ENCODE results near the gene FKBP14. TPM values are rescaled to one million over a fixed set of nuclear protein-coding genes. Genes with fewer than 3 reads are reported as not detected.

Gene FKBP14
- total RNA-seq, 4 donors from 2014 or later = 4.5 to 11.7 (median 8.7) TPM

DNA sequence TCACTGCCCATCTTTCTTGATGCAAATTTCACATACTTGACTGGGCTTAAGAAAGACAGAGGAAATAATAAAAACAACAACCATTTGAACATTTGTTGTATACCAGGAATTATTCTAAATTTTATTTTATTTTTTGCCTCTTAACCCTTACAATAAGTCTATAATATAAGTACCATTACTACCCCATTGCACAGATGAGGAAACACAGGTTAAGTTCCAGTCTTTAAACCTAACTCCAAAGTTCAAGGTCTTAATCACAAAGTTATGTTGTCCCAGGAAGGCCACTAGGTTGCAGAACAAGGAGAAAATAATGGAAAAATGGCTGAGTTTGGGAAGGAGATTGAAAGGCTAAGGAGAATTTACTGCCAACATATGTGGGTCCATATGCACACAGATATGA is 3.5 kb downstream of the FKBP14 start:
- TF ChIP-seq EP300 (IDR thresholded peaks at IDR 0.05) (no peak), POLR2A (IDR thresholded peaks at IDR 0.05) (no peak)
- TF ChIP-seq, protein P1, sequence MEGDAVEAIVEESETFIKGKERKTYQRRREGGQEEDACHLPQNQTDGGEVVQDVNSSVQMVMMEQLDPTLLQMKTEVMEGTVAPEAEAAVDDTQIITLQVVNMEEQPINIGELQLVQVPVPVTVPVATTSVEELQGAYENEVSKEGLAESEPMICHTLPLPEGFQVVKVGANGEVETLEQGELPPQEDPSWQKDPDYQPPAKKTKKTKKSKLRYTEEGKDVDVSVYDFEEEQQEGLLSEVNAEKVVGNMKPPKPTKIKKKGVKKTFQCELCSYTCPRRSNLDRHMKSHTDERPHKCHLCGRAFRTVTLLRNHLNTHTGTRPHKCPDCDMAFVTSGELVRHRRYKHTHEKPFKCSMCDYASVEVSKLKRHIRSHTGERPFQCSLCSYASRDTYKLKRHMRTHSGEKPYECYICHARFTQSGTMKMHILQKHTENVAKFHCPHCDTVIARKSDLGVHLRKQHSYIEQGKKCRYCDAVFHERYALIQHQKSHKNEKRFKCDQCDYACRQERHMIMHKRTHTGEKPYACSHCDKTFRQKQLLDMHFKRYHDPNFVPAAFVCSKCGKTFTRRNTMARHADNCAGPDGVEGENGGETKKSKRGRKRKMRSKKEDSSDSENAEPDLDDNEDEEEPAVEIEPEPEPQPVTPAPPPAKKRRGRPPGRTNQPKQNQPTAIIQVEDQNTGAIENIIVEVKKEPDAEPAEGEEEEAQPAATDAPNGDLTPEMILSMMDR (IDR thresholded peaks at IDR 0.05) = no peak
- Histone ChIP-seq H3K36me3 (peaks cover 0 to 6% (median 0%) of the 10 kb centered on the region in 3 donors), H3K9me3 (no peaks in the 10 kb centered on the region), H3K27me3 (no peaks in the 10 kb centered on the region), H3K27ac (no peak overlapping the region), H3K4me1 (peaks cover 0 to 31% (median 5%) of the 10 kb centered on the region in 4 donors), H3K4me3 (no peak overlapping the region)
- DNase-seq (ENCODE audit: low spot score in 2 of 2) = no peak

DNA sequence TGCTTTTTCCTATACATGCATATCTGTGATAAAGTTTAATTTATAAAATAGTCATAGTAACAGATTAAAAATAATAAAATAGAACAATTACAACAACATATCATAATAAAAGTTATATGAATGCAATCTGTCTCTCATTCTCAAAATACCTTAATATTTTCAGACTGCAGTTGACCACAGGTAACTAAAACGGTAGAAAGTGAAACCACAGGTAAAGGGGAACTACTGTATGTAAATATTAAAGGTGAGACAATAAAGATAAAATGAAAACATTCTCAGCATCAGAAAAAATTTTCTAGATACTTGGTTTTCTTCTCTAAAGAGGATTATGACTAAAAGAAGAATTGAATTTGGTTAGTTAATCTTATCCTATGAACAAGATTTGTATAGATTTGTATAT is 6.0 kb downstream of the FKBP14 start:
- Histone ChIP-seq H3K27ac (no peak overlapping the region), H3K4me3 (no peak overlapping the region), H3K27me3 (no peaks in the 10 kb centered on the region), H3K36me3 (peaks cover 0 to 27% (median 0%) of the 10 kb centered on the region in 3 donors), H3K9me3 (no peaks in the 10 kb centered on the region), H3K4me1 (peaks cover 0 to 18% (median 4%) of the 10 kb centered on the region in 4 donors)
- DNase-seq (ENCODE audit: low spot score in 2 of 2) = no peak
- 75 to 76% methylated on average over 1 of the region's 1 CpG for WGBS, 2 donors
- TF ChIP-seq EP300 (IDR thresholded peaks at IDR 0.05) (no peak), POLR2A (IDR thresholded peaks at IDR 0.05) (no peak)
- TF ChIP-seq, protein P1 (IDR thresholded peaks at IDR 0.05) = no peak

DNA sequence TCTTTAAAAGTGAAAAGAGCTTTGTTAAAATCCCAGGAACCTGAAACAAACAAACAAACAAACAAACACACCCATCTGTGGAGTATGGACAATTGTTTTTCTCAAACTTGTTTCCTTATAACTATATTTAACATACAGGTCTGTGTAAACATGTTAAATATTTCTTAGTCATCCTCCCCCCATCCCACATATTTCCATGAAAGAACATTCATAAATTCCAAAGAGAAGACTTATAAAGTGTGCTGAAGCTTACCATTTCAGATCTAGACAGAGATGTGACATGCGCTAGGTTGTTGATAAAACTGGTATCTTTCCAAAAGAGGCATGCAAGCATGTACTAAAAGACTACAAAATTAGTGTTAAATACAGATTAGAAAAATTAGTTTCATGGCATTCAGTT is 6.5 kb downstream of the FKBP14 start:
- Histone ChIP-seq H3K36me3 (peaks cover 0 to 30% (median 0%) of the 10 kb centered on the region in 3 donors), H3K27ac (no peak overlapping the region), H3K9me3 (no peaks in the 10 kb centered on the region), H3K4me3 (no peak overlapping the region), H3K27me3 (no peaks in the 10 kb centered on the region), H3K4me1 (peaks cover 0 to 12% (median under 1%) of the 10 kb centered on the region in 4 donors)
- 94 to 98% methylated on average over 1 of the region's 1 CpG for WGBS, 2 donors
- TF ChIP-seq EP300 (IDR thresholded peaks at IDR 0.05) (no peak), POLR2A (IDR thresholded peaks at IDR 0.05) (no peak)
- TF ChIP-seq, protein P1 (IDR thresholded peaks at IDR 0.05) = no peak
- DNase-seq (ENCODE audit: low spot score in 2 of 2) = no peak

DNA sequence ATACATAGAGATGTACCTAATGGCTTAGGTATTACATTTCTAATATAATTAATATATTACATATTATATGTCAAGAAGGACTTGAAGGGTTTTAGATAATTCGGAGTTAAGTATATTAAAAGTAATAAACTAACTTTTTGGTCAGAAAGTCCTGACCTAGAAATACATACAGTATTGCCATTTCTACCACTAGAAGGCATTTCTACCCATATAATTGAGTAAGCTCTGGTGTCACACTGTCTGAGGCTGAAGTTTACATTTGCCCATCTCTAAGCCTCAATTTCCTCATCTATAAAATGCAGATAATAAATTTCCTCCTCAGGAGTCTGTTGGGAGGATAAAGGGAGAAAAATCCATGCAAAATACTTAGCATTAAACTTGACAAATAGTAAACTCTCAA is 7.1 kb downstream of the FKBP14 start:
- Histone ChIP-seq H3K4me1 (peaks cover 0 to 7% (median 0%) of the 10 kb centered on the region in 4 donors), H3K9me3 (no peaks in the 10 kb centered on the region), H3K27ac (no peak overlapping the region), H3K27me3 (no peaks in the 10 kb centered on the region), H3K36me3 (peaks cover 0 to 36% (median 0%) of the 10 kb centered on the region in 3 donors), H3K4me3 (no peak overlapping the region)
- no peak for DNase-seq (ENCODE audit: low spot score in 2 of 2)
- WGBS, 2 donors = 86 to 95% methylated on average over 1 of the region's 1 CpG
- TF ChIP-seq POLR2A (IDR thresholded peaks at IDR 0.05) (no peak), EP300 (IDR thresholded peaks at IDR 0.05) (no peak)
- TF ChIP-seq, protein P1 (IDR thresholded peaks at IDR 0.05) = no peak

DNA sequence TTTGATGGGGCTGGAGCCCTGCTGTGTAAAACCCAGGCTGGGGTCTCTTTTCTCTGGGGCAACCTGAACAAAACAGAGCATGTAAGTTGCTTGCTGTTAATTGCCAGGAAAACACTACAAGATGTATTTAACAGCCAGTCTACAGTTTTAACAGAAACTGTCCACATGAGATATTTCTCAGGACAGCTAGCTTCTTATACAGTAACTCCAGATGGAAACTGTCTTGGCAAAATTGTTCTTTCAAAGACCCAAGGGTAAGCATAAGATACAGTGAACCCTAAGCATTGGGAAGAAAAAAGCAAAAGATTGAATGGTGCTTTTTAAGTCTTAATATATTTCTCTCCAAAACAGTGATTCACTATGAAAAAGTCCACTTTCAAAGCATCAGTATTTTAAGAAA is 8.1 kb downstream of the FKBP14 start:
- no peak for TF ChIP-seq EP300 (IDR thresholded peaks at IDR 0.05)
- no peak for TF ChIP-seq POLR2A (IDR thresholded peaks at IDR 0.05)
- TF ChIP-seq, protein P1 (IDR thresholded peaks at IDR 0.05) = no peak
- H3K4me1 ChIP-seq = no peaks in the 10 kb centered on the region

More for the DNA sequence above, 8.1 kb downstream of the FKBP14 start:
- Histone ChIP-seq H3K36me3 (peaks cover 0 to 45% (median 0%) of the 10 kb centered on the region in 3 donors), H3K9me3 (no peaks in the 10 kb centered on the region), H3K4me3 (no peak overlapping the region), H3K27me3 (no peaks in the 10 kb centered on the region), H3K27ac (no peak overlapping the region)
- no peak for DNase-seq (ENCODE audit: low spot score in 2 of 2)

Measured in tibial nerve (tissue), 4 donors.